WTC11 (cell line): ENCODE measurements around the gene ADARB2. TPM values are rescaled to one million over a fixed set of nuclear protein-coding genes. Genes with fewer than 3 reads are reported as not detected.

Experiments
- ATAC-seq: fragments of 200-7000 bp; cut with Tn5 transposase; 2 replicates; pipeline ENCODE4 v1.10.0; 2021; ENCODE audit warnings: mild to moderate bottlenecking, moderate library complexity
- CTCF ChIA-PET: fragments of 300-600 bp; sonication (Branson Sonifier 250); formaldehyde crosslinking; loops from one replicate; lab custom pipeline; 2021; ENCODE audit warnings: antibody characterized with exemption; lab: Charles Lee
- POLR2A ChIA-PET: fragments of 350-600 bp; sonication (Branson Sonifier 250); formaldehyde crosslinking; loops from one replicate; lab custom pipeline; 2021; ENCODE audit warnings: antibody characterized with exemption; lab: Charles Lee
- DNase-seq: peaks from one replicate; pipeline ENCODE4 v3.0.0; 2021; ENCODE audit warnings: low spot score
- H3K27ac Mint-ChIP-seq: 2 replicates; pipeline ENCODE4 v1.8.0; 2021; ENCODE audit warnings: mixed read lengths
- H3K27me3 Mint-ChIP-seq: 2 replicates; pipeline ENCODE4 v1.8.0; 2021; ENCODE audit warnings: low read depth, mild to moderate bottlenecking, moderate library complexity, mixed read lengths
- H3K36me3 Mint-ChIP-seq: 2 replicates; pipeline ENCODE4 v1.8.0; 2021; ENCODE audit warnings: mixed read lengths
- H3K4me1 Mint-ChIP-seq: 2 replicates; pipeline ENCODE4 v1.8.0; 2022; ENCODE audit warnings: mixed read lengths
- H3K4me3 Mint-ChIP-seq: 2 replicates; pipeline ENCODE4 v1.8.0; 2021; ENCODE audit warnings: mild to moderate bottlenecking, moderate library complexity, mixed read lengths
- H3K9me3 Mint-ChIP-seq: 2 replicates; pipeline ENCODE4 v1.8.0; 2021; ENCODE audit warnings: mixed read lengths
- CREB1 ChIP-seq: sonication (generic); formaldehyde crosslinking; IDR thresholded peaks from 2 replicates; pipeline ENCODE4 v1.8.0; 2023; ENCODE audit warnings: mild to moderate bottlenecking, missing genetic modification reagents
- CREM ChIP-seq: sonication (generic); formaldehyde crosslinking; IDR thresholded peaks from 2 replicates; pipeline ENCODE4 v1.8.1; 2022; ENCODE audit warnings: mild to moderate bottlenecking, missing genetic modification reagents, moderate library complexity
- GRHL2 ChIP-seq: fragments of 250-450 bp; sonication (Bioruptor Pico); IDR thresholded peaks from 2 replicates; pipeline ENCODE4 v1.8.0; 2022; ENCODE audit warnings: mild to moderate bottlenecking, moderate library complexity; ENCODE audit not compliant: insufficient replicate concordance, severe bottlenecking
- NR2C2 ChIP-seq: sonication (generic); formaldehyde crosslinking; IDR thresholded peaks from 2 replicates; pipeline ENCODE4 v1.8.0; 2022; ENCODE audit warnings: mild to moderate bottlenecking, missing genetic modification reagents
- PREB ChIP-seq: sonication (generic); formaldehyde crosslinking; IDR thresholded peaks from 2 replicates; pipeline ENCODE4 v1.8.1; 2022; ENCODE audit warnings: mild to moderate bottlenecking, missing genetic modification reagents, moderate library complexity, borderline replicate concordance
- SOX15 ChIP-seq: fragments of 250-450 bp; sonication (Bioruptor Pico); IDR thresholded peaks from 2 replicates; pipeline ENCODE4 v1.9.0; 2021; ENCODE audit warnings: mild to moderate bottlenecking
- USF1 ChIP-seq: sonication (generic); formaldehyde crosslinking; IDR thresholded peaks from 2 replicates; pipeline ENCODE4 v1.8.0; 2022; ENCODE audit warnings: mild to moderate bottlenecking, missing genetic modification reagents
- ZNF138 ChIP-seq: sonication (generic); formaldehyde crosslinking; conservative IDR thresholded peaks from 2 replicates; pipeline ENCODE4 v1.8.1; 2022; ENCODE audit warnings: mild to moderate bottlenecking, moderate library complexity, missing genetic modification reagents
- ZNF263 ChIP-seq: sonication (generic); formaldehyde crosslinking; IDR thresholded peaks from 2 replicates; pipeline ENCODE4 v1.8.1; 2022; ENCODE audit warnings: low read depth, mild to moderate bottlenecking, moderate library complexity, missing genetic modification reagents
- ZNF396 ChIP-seq: fragments of 250-450 bp; sonication (Bioruptor Pico); IDR thresholded peaks from 2 replicates; pipeline ENCODE4 v1.8.0; 2021; ENCODE audit warnings: mild to moderate bottlenecking, moderate library complexity, borderline replicate concordance
- ZSCAN18 ChIP-seq: fragments of 250-450 bp; sonication (Bioruptor Pico); IDR thresholded peaks from 2 replicates; pipeline ENCODE4 v2.1.2; 2022; ENCODE audit warnings: mild to moderate bottlenecking, moderate library complexity
- total RNA-seq: library from RNA; stranded (reverse); gene quantifications from 3 replicates; pipeline ENCODE4 v1.2.3, GENCODE V29; 2021
- TF ChIP-seq, protein P1 (sequence below): sonication (generic); formaldehyde crosslinking; IDR thresholded peaks from 2 replicates; pipeline ENCODE4 v1.8.1; 2022; ENCODE audit warnings: mild to moderate bottlenecking, moderate library complexity, missing genetic modification reagents
- TF ChIP-seq, protein P2 (sequence below): sonication (generic); formaldehyde crosslinking; IDR thresholded peaks from 2 replicates; pipeline ENCODE4 v1.8.0; 2022; ENCODE audit warnings: missing genetic modification reagents
- TF ChIP-seq, protein P3 (sequence below): sonication (generic); formaldehyde crosslinking; IDR thresholded peaks from 2 replicates; pipeline ENCODE4 v1.8.1; 2023; ENCODE audit warnings: mild to moderate bottlenecking, missing genetic modification reagents
- TF ChIP-seq, protein P4 (sequence below): sonication (generic); formaldehyde crosslinking; IDR thresholded peaks from 2 replicates; pipeline ENCODE4 v1.8.0; 2023; ENCODE audit warnings: missing genetic modification reagents, mild to moderate bottlenecking, borderline replicate concordance
- TF ChIP-seq, protein P5 (sequence below): fragments of 250-450 bp; sonication (Bioruptor Pico); IDR thresholded peaks from 2 replicates; pipeline ENCODE4 v1.9.0; 2021; ENCODE audit warnings: moderate library complexity, mild to moderate bottlenecking, inconsistent platforms, borderline replicate concordance

The ADARB2 gene
- total RNA-seq, 1 experiment from 2014 or later = 3.7 TPM

- no peak for DNase-seq
- Mint-ChIP-seq H3K4me3 (no peak overlapping the region), H3K36me3 (no peaks in the 10 kb centered on the region), H3K9me3 (peaks cover 4% of the 10 kb centered on the region; the same call in 1 of the 2 replicates), H3K27me3 (peaks cover 3% of the 10 kb centered on the region), H3K27ac (no peak overlapping the region), H3K4me1 (no peaks in the 10 kb centered on the region)
- no peak for ATAC-seq
- TF ChIP-seq USF1 (CRISPR knock-in tag) (no peak), ZSCAN18 (no peak), NR2C2 (CRISPR knock-in tag) (no peak), CREM (CRISPR knock-in tag) (no peak), SOX15 (CRISPR knock-in tag) (no peak), ZNF263 (CRISPR knock-in tag) (no peak), GRHL2 (CRISPR knock-in tag) (no peak)
- TF ChIP-seq, protein P1, sequence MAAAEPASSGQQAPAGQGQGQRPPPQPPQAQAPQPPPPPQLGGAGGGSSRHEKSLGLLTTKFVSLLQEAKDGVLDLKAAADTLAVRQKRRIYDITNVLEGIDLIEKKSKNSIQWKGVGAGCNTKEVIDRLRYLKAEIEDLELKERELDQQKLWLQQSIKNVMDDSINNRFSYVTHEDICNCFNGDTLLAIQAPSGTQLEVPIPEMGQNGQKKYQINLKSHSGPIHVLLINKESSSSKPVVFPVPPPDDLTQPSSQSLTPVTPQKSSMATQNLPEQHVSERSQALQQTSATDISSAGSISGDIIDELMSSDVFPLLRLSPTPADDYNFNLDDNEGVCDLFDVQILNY (CRISPR knock-in tag) = no peak
- TF ChIP-seq, protein P2, sequence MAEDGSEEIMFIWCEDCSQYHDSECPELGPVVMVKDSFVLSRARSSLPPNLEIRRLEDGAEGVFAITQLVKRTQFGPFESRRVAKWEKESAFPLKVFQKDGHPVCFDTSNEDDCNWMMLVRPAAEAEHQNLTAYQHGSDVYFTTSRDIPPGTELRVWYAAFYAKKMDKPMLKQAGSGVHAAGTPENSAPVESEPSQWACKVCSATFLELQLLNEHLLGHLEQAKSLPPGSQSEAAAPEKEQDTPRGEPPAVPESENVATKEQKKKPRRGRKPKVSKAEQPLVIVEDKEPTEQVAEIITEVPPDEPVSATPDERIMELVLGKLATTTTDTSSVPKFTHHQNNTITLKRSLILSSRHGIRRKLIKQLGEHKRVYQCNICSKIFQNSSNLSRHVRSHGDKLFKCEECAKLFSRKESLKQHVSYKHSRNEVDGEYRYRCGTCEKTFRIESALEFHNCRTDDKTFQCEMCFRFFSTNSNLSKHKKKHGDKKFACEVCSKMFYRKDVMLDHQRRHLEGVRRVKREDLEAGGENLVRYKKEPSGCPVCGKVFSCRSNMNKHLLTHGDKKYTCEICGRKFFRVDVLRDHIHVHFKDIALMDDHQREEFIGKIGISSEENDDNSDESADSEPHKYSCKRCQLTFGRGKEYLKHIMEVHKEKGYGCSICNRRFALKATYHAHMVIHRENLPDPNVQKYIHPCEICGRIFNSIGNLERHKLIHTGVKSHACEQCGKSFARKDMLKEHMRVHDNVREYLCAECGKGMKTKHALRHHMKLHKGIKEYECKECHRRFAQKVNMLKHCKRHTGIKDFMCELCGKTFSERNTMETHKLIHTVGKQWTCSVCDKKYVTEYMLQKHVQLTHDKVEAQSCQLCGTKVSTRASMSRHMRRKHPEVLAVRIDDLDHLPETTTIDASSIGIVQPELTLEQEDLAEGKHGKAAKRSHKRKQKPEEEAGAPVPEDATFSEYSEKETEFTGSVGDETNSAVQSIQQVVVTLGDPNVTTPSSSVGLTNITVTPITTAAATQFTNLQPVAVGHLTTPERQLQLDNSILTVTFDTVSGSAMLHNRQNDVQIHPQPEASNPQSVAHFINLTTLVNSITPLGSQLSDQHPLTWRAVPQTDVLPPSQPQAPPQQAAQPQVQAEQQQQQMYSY (CRISPR knock-in tag) = no peak
- TF ChIP-seq, protein P3, sequence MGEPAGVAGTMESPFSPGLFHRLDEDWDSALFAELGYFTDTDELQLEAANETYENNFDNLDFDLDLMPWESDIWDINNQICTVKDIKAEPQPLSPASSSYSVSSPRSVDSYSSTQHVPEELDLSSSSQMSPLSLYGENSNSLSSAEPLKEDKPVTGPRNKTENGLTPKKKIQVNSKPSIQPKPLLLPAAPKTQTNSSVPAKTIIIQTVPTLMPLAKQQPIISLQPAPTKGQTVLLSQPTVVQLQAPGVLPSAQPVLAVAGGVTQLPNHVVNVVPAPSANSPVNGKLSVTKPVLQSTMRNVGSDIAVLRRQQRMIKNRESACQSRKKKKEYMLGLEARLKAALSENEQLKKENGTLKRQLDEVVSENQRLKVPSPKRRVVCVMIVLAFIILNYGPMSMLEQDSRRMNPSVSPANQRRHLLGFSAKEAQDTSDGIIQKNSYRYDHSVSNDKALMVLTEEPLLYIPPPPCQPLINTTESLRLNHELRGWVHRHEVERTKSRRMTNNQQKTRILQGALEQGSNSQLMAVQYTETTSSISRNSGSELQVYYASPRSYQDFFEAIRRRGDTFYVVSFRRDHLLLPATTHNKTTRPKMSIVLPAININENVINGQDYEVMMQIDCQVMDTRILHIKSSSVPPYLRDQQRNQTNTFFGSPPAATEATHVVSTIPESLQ (CRISPR knock-in tag) = no peak
- ChIA-PET POLR2A (no interaction called here), CTCF (interaction anchor here (1.6 kb wide), 1 partner anchor 11 kb away, joined by 4 read pairs; no protein-coding TSS in a partner anchor)
These were observed 163.9 kb downstream of the ADARB2 start for GRCh38 chr10:1573334-1573969.

GRCh38 chr10:1572519-1573333 is 164.6 kb downstream of the ADARB2 start:
- Mint-ChIP-seq H3K27ac (no peak overlapping the region), H3K4me1 (no peaks in the 10 kb centered on the region), H3K9me3 (peaks cover 4% of the 10 kb centered on the region; the same call in 1 of the 2 replicates), H3K36me3 (no peaks in the 10 kb centered on the region), H3K4me3 (no peak overlapping the region), H3K27me3 (peaks cover 3% of the 10 kb centered on the region)
- ATAC-seq (no peak), DNase-seq (no peak)
- CTCF ChIA-PET = no interaction called here
- POLR2A ChIA-PET = no interaction called here
- TF ChIP-seq ZNF138 (CRISPR knock-in tag) = no peak
- TF ChIP-seq, protein P4, sequence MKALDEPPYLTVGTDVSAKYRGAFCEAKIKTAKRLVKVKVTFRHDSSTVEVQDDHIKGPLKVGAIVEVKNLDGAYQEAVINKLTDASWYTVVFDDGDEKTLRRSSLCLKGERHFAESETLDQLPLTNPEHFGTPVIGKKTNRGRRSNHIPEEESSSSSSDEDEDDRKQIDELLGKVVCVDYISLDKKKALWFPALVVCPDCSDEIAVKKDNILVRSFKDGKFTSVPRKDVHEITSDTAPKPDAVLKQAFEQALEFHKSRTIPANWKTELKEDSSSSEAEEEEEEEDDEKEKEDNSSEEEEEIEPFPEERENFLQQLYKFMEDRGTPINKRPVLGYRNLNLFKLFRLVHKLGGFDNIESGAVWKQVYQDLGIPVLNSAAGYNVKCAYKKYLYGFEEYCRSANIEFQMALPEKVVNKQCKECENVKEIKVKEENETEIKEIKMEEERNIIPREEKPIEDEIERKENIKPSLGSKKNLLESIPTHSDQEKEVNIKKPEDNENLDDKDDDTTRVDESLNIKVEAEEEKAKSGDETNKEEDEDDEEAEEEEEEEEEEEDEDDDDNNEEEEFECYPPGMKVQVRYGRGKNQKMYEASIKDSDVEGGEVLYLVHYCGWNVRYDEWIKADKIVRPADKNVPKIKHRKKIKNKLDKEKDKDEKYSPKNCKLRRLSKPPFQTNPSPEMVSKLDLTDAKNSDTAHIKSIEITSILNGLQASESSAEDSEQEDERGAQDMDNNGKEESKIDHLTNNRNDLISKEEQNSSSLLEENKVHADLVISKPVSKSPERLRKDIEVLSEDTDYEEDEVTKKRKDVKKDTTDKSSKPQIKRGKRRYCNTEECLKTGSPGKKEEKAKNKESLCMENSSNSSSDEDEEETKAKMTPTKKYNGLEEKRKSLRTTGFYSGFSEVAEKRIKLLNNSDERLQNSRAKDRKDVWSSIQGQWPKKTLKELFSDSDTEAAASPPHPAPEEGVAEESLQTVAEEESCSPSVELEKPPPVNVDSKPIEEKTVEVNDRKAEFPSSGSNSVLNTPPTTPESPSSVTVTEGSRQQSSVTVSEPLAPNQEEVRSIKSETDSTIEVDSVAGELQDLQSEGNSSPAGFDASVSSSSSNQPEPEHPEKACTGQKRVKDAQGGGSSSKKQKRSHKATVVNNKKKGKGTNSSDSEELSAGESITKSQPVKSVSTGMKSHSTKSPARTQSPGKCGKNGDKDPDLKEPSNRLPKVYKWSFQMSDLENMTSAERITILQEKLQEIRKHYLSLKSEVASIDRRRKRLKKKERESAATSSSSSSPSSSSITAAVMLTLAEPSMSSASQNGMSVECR (CRISPR knock-in tag) = no peak
- TF ChIP-seq, protein P5, sequence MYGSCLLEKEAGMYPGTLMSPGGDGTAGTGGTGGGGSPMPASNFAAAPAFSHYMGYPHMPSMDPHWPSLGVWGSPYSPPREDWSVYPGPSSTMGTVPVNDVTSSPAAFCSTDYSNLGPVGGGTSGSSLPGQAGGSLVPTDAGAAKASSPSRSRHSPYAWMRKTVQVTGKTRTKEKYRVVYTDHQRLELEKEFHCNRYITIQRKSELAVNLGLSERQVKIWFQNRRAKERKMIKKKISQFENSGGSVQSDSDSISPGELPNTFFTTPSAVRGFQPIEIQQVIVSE (CRISPR knock-in tag) = no peak
- TF ChIP-seq PREB (CRISPR knock-in tag) = no peak
- TF ChIP-seq CREB1 (CRISPR knock-in tag) = no peak
- TF ChIP-seq ZNF396 (CRISPR knock-in tag) = no peak
